ENCODE results near the gene CYP2W1. TPM values are rescaled to one million over a fixed set of nuclear protein-coding genes. Genes with fewer than 3 reads are reported as not detected.
"Not testable (repeated sequence)": the region's sequence is repeated elsewhere in the genome, so short reads cannot be mapped to it uniquely, and the experiment has no call there.

CYP2W1 gene
- total RNA-seq, 3 donors from 2014 or later, result 0.47 to 2.3 (median 2.1) TPM

DNA sequence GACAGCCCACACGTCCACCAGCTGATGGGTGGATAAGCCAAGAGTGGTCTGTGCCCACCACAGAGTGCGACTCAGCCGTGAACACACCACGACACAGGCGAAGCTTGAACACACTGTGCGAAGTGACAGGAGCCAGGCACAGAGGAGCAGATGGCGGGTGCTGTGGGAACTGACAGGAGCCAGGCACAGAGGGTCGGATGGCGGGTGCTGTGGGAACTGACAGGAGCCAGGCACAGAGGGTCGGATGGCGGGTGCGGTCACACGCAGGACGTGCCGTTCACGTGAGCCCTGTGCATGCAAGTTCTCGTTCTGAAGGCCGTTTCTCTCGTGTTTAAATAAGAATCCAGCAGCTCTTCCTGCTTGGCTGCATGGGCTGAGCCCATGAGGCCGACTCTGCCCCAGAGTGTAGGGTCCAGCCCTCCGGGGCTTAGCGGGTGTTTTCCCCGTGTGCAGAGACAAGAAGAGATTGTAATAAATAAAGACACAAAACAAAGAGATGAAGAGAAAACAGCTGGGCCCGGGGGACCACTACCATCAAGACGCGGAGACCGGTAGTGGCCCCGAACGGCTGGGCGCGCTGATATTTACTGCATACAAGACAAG, 22.6 kb upstream of the CYP2W1 start:
- H3K4me1 ChIP-seq (ENCODE audit: low read depth), result peaks cover 3% of the 10 kb centered on the region
- TF ChIP-seq CTCF (IDR thresholded peaks at IDR 0.05), result no peak
- intact Hi-C loops (cut with DNase I, micrococcal nuclease), result no loop called here
- DNase-seq, result peak in 2 of 3 donors; percentile 27 to 43
- H3K36me3 ChIP-seq (ENCODE audit: low read depth), result no peaks in the 10 kb centered on the region
- no peak for ATAC-seq
- H3K4me3 ChIP-seq, result no peak overlapping the region
- no peaks in the 10 kb centered on the region for H3K9me3 ChIP-seq

DNA sequence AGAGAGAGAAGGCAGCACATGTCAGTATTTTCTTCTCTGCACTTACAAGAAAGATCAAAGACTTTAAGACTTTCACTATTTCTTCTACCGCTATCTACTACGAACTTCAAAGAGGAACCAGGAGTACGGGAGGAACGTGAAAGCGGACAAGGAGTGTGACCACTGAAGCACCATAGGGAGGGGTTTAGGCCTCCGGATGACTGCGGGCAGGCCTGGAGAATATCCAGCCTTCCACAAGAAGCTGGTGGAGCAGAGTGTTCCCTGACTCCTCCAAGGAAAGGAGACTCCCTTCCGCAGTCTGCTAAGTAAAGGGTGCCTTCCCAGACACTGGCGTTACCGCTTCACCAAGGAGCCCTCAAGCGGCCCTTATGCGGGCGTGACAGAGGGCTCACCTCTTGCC, 22.0 kb upstream of the CYP2W1 start:
- intact Hi-C loops (cut with DNase I, micrococcal nuclease); H3K4me1 ChIP-seq (ENCODE audit: low read depth); H3K4me3 ChIP-seq; H3K9me3 ChIP-seq; ATAC-seq; H3K36me3 ChIP-seq (ENCODE audit: low read depth): not testable (repeated sequence)
- peak in 2 of 3 donors; percentile 11 to 16 for DNase-seq

- Histone ChIP-seq H3K4me1 (ENCODE audit: low read depth) (peaks cover 3% of the 10 kb centered on the region), H3K9me3 (no peaks in the 10 kb centered on the region), H3K4me3 (no peak overlapping the region), H3K36me3 (ENCODE audit: low read depth) (no peaks in the 10 kb centered on the region)
- DNase-seq, result peak in 2 of 3 donors; percentile 22 to 27
- intact Hi-C loops (cut with DNase I, micrococcal nuclease), result no loop called here
- no peak for ATAC-seq
- TF ChIP-seq CTCF (IDR thresholded peaks at IDR 0.05), result no peak
These were observed 21.2 kb upstream of the CYP2W1 start for GRCh38 chr7:961546-962400.

DNA sequence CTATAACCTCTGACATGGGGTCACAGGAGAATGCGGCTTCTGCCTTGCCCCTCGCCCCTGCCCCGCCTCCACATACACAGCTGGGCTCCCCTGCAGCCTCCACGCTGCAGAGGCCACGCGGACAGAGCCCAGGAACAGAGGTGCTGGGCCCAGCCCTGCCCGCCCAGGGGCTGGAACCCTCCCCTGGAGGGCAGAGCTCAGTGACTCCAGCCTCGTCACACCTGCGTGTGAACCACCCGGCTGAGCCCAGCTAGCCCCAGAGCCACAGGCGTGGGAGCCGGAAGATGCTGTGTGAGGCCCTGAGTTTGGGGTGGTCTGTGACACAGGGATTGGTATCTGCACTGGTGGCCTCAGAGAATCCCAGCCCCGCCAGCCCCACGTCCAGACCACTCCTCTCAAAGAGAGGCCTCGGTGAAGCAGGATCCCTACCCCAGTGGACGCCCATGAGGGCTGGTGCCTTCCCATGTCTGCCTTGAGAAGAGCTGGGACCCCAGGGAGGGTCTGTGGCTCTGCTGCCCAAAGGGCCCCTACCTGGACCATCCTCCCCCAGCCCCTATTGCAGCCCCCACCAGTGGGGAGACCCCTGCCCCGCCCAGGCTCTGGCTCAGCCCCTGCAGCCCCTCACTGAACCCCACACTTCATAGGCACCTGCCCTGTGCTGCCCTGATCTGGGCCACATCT, 20.4 kb upstream of the CYP2W1 start:
- no peaks in the 10 kb centered on the region for H3K9me3 ChIP-seq
- no peak for TF ChIP-seq CTCF (IDR thresholded peaks at IDR 0.05)
- ATAC-seq, result no peak
- intact Hi-C loops (cut with DNase I, micrococcal nuclease), result no loop called here
- H3K4me1 ChIP-seq (ENCODE audit: low read depth), result peaks cover 3% of the 10 kb centered on the region
- DNase-seq, result peak in 2 of 3 donors; percentile 20 to 44
- no peaks in the 10 kb centered on the region for H3K36me3 ChIP-seq (ENCODE audit: low read depth)
- H3K4me3 ChIP-seq, result no peak overlapping the region

DNA sequence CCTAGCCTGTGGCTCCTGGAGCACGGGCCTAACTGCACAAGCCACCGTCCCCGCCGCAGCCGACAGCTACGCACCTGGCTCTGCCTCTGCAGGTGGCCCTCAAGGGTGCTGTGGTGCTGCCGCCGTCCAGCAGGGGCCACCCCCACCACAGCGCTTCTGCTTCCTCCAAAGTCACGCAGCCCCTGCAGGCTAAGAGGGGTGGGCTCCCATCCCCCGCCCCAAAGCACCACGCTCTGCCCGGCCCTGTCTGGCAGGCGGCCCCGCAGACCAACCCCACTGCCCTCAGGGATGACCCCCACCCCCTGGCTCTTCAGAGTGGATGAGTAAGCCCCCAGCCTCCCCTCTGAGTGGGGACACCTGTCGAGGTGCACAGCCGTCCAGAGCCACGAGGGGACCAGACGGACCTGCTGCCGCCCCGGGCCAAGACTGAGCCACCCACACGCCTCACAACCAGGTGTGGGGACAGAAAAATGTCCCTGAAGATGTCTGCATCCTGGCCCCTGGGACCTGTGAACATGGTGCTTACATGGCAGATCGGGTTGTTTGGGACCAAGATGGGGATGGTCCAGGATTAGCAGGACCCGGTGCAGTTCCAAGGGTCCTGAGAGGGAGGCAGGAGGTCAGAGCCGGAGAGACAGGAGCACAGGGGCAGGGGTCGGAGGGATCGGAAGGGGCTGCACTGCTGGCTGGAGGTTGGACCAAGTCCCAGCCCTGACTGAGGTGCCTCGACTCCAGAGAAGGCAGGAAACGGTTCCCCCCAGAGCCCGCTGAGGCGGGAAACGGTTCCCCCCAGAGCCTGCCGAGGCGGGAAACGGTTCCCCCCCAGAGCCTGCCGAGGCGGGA, 19.5 kb upstream of the CYP2W1 start:
- TF ChIP-seq CTCF (IDR thresholded peaks at IDR 0.05), result no peak
- no peaks in the 10 kb centered on the region for H3K9me3 ChIP-seq
- DNase-seq (peak in 2 of 3 donors; percentile 33 to 55), ATAC-seq (peak; percentile 45)
- H3K4me3 ChIP-seq, result no peak overlapping the region
- H3K4me1 ChIP-seq (ENCODE audit: low read depth), result peaks cover 3% of the 10 kb centered on the region
- intact Hi-C loops (cut with DNase I, micrococcal nuclease), result no loop called here
- no peaks in the 10 kb centered on the region for H3K36me3 ChIP-seq (ENCODE audit: low read depth)
